ENCODE measurements around the gene TM7SF2.

GRCh38 chr11:65063532-65063931, 48.1 kb upstream of the TM7SF2 start:
- no peak for TF ChIP-seq POLR2A (IDR thresholded peaks at IDR 0.05)
- TF ChIP-seq, protein P1, sequence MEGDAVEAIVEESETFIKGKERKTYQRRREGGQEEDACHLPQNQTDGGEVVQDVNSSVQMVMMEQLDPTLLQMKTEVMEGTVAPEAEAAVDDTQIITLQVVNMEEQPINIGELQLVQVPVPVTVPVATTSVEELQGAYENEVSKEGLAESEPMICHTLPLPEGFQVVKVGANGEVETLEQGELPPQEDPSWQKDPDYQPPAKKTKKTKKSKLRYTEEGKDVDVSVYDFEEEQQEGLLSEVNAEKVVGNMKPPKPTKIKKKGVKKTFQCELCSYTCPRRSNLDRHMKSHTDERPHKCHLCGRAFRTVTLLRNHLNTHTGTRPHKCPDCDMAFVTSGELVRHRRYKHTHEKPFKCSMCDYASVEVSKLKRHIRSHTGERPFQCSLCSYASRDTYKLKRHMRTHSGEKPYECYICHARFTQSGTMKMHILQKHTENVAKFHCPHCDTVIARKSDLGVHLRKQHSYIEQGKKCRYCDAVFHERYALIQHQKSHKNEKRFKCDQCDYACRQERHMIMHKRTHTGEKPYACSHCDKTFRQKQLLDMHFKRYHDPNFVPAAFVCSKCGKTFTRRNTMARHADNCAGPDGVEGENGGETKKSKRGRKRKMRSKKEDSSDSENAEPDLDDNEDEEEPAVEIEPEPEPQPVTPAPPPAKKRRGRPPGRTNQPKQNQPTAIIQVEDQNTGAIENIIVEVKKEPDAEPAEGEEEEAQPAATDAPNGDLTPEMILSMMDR (IDR thresholded peaks at IDR 0.05) = no peak
